Stomach (tissue), 9 donors: Measurements from ENCODE around the gene RIC1. TPM values are rescaled to one million over a fixed set of nuclear protein-coding genes. Genes with fewer than 3 reads are reported as not detected.
"Not testable (repeated sequence)": the region's sequence is repeated elsewhere in the genome, so short reads cannot be mapped to it uniquely, and the experiment has no call there.

Experiments
- DNase-seq, 2 donors: peaks; one replicate each; pipeline versions ENCODE4 v3.0.0 to v3.0.0-alpha.2; 2013 to 2019
- H3K27ac ChIP-seq, 5 donors: fragments of 200-600 bp in 4 of 5; sonication (generic) in 4 of 5; one replicate each; pipeline ENCODE4 v1.5.1; 2013 to 2019; ENCODE audit warnings: mild to moderate bottlenecking in 1 of 5, moderate library complexity in 1 of 5
- H3K27me3 ChIP-seq, 3 donors: fragments of 200-600 bp; sonication (generic); one replicate each; pipeline ENCODE4 v1.5.1; 2017 to 2019; ENCODE audit warnings: mixed run types in 1 of 3
- H3K36me3 ChIP-seq, 4 donors: fragments of 200-600 bp; sonication (generic); 1 replicate in 3 of 4; 2 replicates in 1 of 4; pipeline ENCODE4 v1.5.1; 2016 to 2019
- H3K4me1 ChIP-seq, 4 donors: fragments of 200-600 bp; sonication (generic); one replicate each; pipeline ENCODE4 v1.5.1; 2016 to 2019
- H3K4me3 ChIP-seq, 4 donors: fragments of 200-600 bp; sonication (generic) in 3 of 4; one replicate each; pipeline ENCODE4 v1.5.1; 2016 to 2019; ENCODE audit warnings: mild to moderate bottlenecking in 1 of 4
- H3K9me3 ChIP-seq, 4 donors: fragments of 200-600 bp; sonication (generic); one replicate each; pipeline ENCODE4 v1.5.1; 2016 to 2019
- CTCF ChIP-seq, 7 experiments: fragments of 450-650 bp in 4 of 7; fragments of 200-600 bp in 3 of 7; sonication (generic) in 3 of 7; IDR thresholded peaks; one replicate each; pipeline ENCODE4 v1.5.1; 2016 to 2019; ENCODE audit warnings: antibody characterized with exemption in 7 of 7, control low read depth in 2 of 7, mild to moderate bottlenecking in 1 of 7
- EP300 ChIP-seq: sonication (generic); formaldehyde crosslinking; IDR thresholded peaks from one replicate; pipeline ENCODE4 v1.6.1; 2017; ENCODE audit warnings: antibody characterized with exemption
- POLR2A ChIP-seq, 4 donors: fragments of 450-650 bp; IDR thresholded peaks; one replicate each; pipeline ENCODE4 v1.6.1; 2016; ENCODE audit warnings: antibody characterized with exemption in 4 of 4, control low read depth in 2 of 4, mild to moderate bottlenecking in 1 of 4, moderate library complexity in 1 of 4
- POLR2AphosphoS5 ChIP-seq, 3 donors: sonication (generic); formaldehyde crosslinking; IDR thresholded peaks; one replicate each; pipeline ENCODE4 v1.6.1; 2016; ENCODE audit warnings: antibody characterized with exemption in 3 of 3
- WGBS, 5 donors: extraction: QIAGEN DNeasy Blood & Tissue Kit in 3 of 5; methylation state at CpG; one replicate each; pipeline versions ENCODE4 v1.1.5 to v1.1.7; 2013 to 2018; 5-methylcytosine and 5-hydroxymethylcytosine counted together
- intact Hi-C: fragments of 100-400 bp; cut with DNase I; formaldehyde crosslinking; loops from one replicate; pipeline ENCODE4 v1.15.1; 2023; ENCODE audit warnings: low total_unique reads
- polyA plus RNA-seq, 3 donors: library from polyadenylated mRNA; stranded (reverse); fragments of 200-250 nt; gene quantifications; one replicate each; pipeline ENCODE4 v1.2.3, GENCODE V29; 2013
- total RNA-seq, 5 donors: library from RNA; depleted of rRNA; stranded (reverse); fragments of >200 nt; gene quantifications; one replicate each; pipeline versions ENCODE4 v1.1.0 to v1.2.3, GENCODE V29; 2014 to 2016
- donor health status: healthy with polysubstance abuse.
- donor health status: Bipolar disorder and iron deficiency.
- donor health status: healthy.

Gene RIC1
- total and polyA plus RNA-seq, 8 donors, result 3.2 to 67.9 (median 10.8) TPM

GRCh38 chr9:5720151-5720550 is 91.2 kb downstream of the RIC1 start:
- WGBS, 5 donors, result 90 to 100% (median 97%) methylated on average over 1 of the region's 1 CpG
- Histone ChIP-seq H3K4me1 (peaks cover 0 to 9% (median 7%) of the 10 kb centered on the region in 4 donors), H3K9me3 (peaks cover 0 to 6% (median 2%) of the 10 kb centered on the region in 4 donors), H3K27ac (no peak overlapping the region), H3K4me3 (no peak overlapping the region), H3K27me3 (no peaks in the 10 kb centered on the region), H3K36me3 (peaks cover 0 to 58% (median 44%) of the 10 kb centered on the region in 4 donors)
- TF ChIP-seq POLR2AphosphoS5 (IDR thresholded peaks at IDR 0.05), result no peak
- DNase-seq, result no peak
- intact Hi-C loops, result no loop called here

GRCh38 chr9:5721279-5722087 is 92.6 kb downstream of the RIC1 start:
- peaks cover 0 to 50% (median 37%) of the 10 kb centered on the region in 4 donors for H3K36me3 ChIP-seq
- peak in 1 of 2 donors; percentile 21 for DNase-seq
- H3K27ac ChIP-seq, result no peak overlapping the region
- peaks cover 0 to 4% (median 2%) of the 10 kb centered on the region in 4 donors for H3K9me3 ChIP-seq
- H3K4me3 ChIP-seq, result no peak overlapping the region
- TF ChIP-seq POLR2AphosphoS5 (IDR thresholded peaks at IDR 0.05), result no peak
- TF ChIP-seq CTCF (IDR thresholded peaks at IDR 0.05), result no peak
- TF ChIP-seq EP300, result no peak
- no peak for TF ChIP-seq POLR2A (IDR thresholded peaks at IDR 0.05)
- intact Hi-C loops, result no loop called here
- no peaks in the 10 kb centered on the region for H3K27me3 ChIP-seq
- H3K4me1 ChIP-seq, result peaks cover 0 to 9% (median 7%) of the 10 kb centered on the region in 4 donors
- 90 to 95% (median 92%) methylated on average over 18 of the region's 18 CpGs for WGBS, 5 donors

GRCh38 chr9:5722679-5723078 is 93.8 kb downstream of the RIC1 start:
- H3K9me3 ChIP-seq, H3K4me1 ChIP-seq, H3K4me3 ChIP-seq, H3K27ac ChIP-seq, intact Hi-C loops, DNase-seq, H3K27me3 ChIP-seq: not testable (repeated sequence)
- peaks cover 0 to 52% (median 37%) of the 10 kb centered on the region in 4 donors for H3K36me3 ChIP-seq
- WGBS, 5 donors, result 96 to 100% (median 97%) methylated on average over 4 of the region's 4 CpGs

GRCh38 chr9:5735072-5735471 is 106.2 kb downstream of the RIC1 start:
- H3K9me3 ChIP-seq, result no peaks in the 10 kb centered on the region
- intact Hi-C loops, result no loop called here

More at GRCh38 chr9:5735072-5735471, 106.2 kb downstream of the RIC1 start:
- TF ChIP-seq CTCF (IDR thresholded peaks at IDR 0.05) (no peak), EP300 (no peak)
- H3K4me3 ChIP-seq, result no peak overlapping the region
- no peak overlapping the region for H3K27ac ChIP-seq
- peaks cover 0 to 60% (median 46%) of the 10 kb centered on the region in 4 donors for H3K36me3 ChIP-seq
- DNase-seq, result no peak
- WGBS, 5 donors, result 84 to 96% (median 93%) methylated on average over 2 of the region's 2 CpGs
- H3K27me3 ChIP-seq, result no peaks in the 10 kb centered on the region
- H3K4me1 ChIP-seq, result no peaks in the 10 kb centered on the region
